NCI-H1048 (cell line): ENCODE measurements around the gene FAM76B.
"Not testable (repeated sequence)": the region's sequence is repeated elsewhere in the genome, so short reads cannot be mapped to it uniquely, and the experiment has no call there.

ENCODE experiments used
- DNase-seq: peaks from one replicate; lab custom pipeline; 2025; lab: John Stamatoyannopoulos, UW

FAM76B gene

DNA sequence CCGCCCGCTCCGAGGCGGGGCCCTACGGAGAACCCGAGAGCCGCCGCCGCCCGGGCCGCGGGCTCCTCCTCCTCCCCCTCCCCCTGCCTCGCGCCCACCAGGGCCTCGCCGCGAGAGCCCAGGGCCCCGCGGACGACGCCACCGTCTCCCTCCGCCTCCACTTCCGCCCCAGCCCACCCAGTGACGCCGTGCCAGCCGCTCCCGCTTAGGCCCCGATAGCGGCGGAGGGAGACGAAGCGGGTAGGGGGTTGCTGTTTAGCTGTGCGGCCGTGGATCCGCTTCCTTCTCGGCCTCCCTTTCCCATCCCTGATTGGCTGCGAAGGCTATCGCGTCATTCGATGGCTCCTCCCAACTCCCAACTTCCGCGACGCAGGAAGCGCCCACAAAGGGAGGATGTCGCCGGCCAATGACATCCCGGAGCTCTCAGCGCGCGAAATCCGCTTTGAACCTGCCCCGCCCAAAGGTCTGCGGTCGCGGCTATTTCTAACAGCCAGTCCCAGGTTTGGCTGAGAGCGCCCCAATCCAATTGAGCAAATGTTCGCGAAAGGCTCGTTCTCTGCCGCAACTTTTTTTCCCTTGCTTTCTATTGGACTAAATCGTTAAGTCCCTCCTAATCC is at the start of gene FAM76B:
Gene FAM76B (minus strand): TSS at position 277 of the 617 bp plus-strand sequence. CDS start 304 bp downstream, outside the sequence.
- DNase-seq, result peak; percentile 95

DNA sequence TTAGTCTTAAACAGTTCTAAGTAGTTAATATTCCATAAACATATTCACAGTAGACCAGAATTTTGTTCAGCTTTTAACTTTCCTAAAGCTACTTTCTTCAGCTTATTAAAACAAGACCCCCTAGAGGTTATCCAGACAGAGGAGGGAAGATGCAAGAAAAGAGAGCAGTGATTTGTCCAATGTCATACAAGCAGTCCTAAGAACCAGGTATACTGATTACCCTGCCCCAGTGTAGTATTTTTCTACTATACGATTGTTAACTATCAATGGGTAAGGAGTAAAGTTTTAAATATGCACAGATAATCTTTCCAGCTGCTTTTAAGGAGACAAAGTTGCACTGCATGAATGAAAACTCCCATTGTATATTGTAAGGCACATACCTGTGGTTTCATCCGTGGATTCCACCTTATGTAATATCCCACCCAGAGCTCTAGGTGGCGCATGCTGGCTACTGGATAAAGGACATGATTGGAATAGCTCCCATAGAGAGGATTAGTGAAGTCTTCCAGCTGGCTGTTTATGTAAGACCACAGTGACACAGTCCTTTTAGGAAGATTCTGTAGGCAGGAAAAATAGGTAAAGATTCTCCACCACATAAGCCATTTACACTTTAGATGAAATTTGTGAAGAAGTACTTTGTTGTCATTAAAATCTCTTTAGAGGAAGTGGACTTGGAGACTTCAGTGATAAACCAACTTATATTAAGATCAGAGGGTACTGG is 46.3 kb upstream of the FAM76B start:
- peak; percentile 58 for DNase-seq

DNA sequence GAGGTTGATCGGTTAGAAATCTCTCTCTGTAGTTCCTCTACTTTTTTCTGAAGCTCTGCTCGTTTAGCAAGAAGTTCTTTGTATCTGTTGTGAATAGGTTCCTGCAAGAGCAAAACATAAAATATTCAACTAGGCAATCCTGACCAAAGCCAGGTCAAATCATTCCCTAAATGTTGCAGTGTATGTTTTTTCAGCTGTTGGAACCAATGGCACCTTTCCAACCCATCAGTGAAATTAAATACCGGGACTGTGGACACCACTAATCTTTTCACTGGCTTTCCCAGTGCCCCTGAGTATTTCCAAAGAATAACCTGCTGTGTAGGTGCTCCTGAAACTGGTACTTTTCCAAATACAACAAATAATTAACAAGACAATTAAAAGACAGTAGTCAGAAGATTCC is 45.8 kb upstream of the FAM76B start:
- DNase-seq, result no peak

DNA sequence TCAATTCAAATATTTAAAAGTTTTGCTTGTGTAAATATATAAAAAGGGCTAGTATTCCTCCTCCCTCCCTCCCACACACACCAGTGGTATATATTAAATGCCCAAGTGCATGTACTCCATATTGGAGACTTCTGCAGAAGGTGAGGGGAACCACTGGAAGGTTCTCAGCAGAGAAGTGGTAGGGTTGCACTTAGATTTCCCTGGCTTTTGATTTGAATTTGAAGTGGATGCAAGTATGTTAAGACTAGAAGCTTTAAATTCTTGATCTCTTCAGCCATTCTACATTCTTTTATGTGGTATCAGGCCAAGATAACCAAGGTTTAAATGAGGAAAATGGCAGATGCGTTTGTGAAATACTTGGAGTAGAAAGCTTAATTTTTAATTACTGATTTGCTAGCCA is 43.8 kb upstream of the FAM76B start:
- no peak for DNase-seq

DNA sequence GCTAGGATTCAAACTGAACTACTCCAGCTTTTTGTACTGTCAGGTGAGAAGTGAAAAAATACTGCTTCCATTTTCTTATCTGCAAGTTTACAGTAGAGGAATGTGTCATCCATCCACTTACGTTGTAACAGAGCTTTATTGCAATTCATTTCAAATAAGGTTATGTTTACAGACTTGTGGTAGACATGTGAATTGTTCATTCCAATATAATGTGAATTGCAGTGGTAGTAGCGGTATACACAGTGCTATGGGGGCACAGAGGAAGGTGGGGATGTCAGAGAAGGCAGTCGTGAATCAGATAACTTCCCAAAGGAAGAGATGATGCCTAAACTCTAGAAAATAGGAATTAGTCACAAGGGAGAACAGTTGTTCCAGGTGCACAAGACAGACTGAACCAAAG is 43.2 kb upstream of the FAM76B start:
- DNase-seq, result no peak

DNA sequence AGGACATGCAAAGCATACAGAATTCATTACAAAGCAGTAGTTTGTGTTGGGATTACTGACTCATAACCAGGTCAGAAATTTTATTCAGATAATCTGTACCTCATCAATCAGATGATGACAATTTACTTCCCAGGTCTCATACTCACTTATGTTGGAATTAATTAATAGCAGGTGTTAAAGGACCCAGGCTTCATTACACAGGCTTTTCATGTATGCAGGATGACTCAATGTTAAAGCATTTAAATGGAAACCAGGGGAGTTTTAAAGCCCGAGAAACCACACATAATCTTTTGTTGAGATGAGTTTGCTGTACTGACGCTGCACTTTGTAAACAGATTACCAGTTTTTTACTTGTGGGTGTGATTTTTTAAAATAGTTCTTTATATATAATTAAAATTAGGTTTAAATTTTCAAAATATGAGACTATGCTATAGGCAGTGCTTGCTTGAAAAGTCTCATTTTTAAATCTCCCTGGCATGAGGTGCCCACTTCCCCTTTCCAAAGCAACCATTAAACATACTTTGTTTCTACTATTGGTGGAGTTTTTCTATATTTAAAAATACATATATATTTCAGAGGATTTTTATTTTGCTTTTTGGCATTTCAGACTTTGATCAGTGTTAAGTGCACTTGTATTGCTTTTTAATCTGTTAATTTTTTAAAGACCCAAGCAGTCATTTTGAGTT is 41.8 kb upstream of the FAM76B start:
- no peak for DNase-seq

DNA sequence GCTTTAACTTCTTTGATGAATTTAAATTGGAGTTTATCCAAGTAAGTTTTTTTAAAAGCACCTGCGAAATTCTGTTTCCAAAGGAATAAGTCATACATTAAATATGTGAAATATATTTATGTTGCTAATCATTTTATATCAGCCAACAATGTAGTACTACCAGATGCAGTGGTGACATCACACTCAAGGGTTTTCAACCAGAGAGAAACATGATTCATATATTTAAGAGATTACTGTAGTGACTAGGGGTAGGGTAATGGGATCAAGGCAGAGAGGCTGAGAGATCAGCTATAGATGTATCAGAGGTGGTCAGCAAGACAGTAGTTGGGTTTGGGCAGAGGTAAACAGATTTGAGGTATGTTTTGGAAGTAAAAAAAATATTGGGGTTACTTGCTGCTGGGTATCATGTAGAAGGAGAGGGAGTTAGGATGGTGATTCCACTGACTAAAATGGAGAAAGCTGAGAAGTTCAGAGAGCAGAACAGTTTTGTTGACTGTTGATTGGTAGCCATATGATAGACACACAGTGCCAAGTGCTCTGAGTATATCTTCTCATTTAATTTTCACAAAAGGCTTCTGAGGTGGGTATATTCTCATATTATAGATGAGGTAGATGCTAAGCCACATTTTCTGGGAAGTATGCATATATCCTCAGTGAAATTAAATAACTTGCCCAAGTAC is 40.1 kb upstream of the FAM76B start:
- no peak for DNase-seq

DNA sequence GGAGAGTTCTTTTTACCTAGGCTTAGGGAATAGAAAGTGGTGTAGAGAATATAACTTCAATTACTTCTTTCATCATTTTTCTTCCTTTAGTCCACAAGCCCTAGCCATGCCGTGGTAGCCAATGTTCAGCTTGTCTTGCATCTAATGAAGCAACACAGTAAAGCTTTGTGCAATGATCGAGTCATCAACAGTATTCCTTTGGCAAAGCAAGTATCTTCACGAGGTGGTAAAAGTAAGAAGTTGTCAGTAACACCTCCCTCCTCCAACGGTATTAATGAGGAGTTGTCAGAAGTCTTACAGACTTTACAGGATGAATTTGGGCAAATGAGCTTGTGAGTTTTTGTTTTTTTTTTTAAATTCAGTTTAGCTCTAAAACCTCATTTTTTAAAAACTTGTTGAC is 38.1 kb upstream of the FAM76B start:
- DNase-seq, result no peak

DNA sequence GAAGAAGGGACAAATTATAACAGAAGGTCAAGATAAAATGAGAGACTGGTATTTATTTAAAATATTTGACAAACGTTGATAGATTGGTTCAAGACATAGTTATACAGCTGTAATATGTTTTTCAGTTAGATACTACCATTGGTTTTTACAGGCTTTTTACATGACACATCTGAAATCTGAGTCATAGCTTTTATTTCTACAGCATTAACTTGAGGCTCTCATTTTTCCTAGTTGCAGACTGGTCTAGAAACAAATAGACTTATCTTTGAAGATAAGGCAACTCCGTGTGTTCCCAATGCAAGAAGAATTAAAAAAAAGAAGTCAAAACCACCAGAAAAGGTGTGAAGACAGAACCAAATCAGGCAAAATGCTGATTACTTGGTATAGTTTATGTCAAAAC is 32.1 kb upstream of the FAM76B start:
- no peak for DNase-seq

DNA sequence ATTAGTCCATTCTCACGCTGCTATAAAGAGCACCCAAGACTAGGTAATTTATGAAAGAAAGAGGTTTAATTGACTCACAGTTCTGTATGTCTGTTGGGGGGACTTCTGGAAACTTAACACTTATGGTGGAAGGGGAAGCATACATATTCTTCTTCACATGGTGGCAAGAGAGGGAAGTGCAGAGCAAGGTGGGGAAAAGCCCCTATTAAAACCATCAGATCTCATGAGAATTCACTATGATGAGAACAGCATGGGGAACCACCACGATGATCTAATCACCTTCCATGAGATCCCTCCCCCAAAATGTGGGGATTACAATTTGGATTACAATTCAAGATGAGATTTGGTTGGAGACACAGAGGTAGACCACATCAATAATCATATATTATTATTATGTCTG is 26.5 kb upstream of the FAM76B start:
- DNase-seq, result no peak

DNA sequence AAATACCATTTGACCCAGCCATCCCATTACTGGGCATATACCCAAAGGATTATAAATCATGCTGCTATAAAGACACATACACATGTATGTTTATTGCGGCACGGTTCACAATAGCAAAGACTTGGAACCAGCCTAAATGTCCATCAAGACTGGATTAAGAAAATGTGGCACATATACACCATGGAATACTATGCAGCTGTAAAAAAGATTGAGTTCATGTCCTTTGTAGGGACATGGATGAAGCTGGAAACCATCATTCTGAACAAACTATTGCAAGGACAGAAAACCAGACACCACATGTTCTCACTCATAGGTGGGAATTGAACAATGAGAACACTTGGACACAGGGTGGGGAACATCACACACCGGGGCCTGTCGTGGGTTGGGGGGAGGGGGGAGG is 21.5 kb upstream of the FAM76B start:
- DNase-seq, result not testable (repeated sequence)

DNA sequence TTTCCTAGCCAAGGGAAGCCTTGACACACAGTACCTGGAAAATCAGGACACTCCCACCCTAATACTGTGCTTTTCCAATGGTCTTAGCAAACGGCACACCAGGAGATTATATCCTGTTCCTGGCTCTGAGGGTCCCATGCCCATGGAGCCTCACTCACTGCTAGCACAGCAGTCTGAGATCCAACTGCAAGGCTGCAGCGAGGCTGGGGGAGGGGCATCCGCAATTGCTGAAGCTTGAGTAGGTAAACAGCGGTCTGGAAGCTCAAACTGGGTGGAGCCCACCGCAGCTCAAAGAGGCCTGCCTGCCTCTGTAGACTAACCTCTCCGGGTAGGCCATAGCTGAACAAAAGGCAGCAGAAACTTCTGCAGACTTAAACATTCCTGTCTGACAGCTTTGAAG is 16.9 kb upstream of the FAM76B start:
- DNase-seq, result not testable (repeated sequence)

DNA sequence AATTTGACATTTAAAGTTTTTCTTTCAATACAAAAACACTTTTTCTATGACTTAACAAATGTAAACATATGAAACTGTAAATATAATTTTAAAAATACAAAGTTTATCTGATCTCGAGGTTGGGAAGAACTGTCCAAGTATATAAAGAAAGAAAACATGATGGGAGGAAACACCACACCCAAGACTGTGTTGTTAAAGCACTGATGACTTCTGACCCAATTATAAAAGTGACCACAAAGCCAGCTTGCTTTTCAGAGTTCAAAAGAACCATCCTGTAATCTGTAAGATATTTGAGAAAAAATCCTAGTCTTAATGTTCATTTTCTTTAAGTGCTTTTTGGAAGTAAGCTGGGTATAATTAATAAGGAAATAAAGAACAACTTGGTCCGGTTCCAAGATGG is 16.3 kb upstream of the FAM76B start:
- no peak for DNase-seq

DNA sequence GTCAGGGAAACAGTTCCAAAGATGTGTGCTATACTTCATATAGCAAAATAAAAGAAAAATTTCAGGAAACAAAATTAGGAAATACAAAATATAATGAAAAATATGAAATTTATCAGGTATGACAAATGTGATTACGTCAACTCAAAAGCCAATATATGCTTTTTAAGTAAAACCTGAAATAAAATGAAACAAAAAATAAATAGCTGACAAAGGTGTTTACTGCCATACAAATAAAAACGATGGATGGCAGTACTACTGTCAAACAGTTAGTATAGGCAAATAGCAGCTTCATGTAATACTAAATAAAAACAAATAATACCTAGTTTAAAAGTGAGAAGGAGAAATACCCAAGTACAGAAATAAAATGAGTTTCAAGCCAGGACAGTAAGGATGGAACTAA is 14.4 kb upstream of the FAM76B start:
- no peak for DNase-seq

DNA sequence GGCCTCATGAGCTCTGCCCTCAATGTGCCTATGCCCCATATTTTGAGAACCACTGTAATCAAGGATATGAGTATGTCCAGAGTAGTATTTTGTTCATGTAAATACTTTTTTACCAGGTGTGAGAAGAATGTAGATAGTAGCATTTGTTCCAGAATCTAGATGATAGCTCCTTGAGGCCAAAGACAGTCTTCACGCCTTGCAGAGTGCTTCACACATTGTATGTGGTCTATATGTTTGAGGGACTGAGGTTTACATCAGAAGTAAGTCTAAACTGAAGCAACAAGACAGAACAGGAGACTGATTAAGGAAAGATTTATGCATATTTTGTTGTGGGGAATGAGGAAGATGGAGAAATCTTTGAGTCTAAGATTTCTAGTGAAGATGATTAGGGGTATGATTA is 13.2 kb upstream of the FAM76B start:
- no peak for DNase-seq

DNA sequence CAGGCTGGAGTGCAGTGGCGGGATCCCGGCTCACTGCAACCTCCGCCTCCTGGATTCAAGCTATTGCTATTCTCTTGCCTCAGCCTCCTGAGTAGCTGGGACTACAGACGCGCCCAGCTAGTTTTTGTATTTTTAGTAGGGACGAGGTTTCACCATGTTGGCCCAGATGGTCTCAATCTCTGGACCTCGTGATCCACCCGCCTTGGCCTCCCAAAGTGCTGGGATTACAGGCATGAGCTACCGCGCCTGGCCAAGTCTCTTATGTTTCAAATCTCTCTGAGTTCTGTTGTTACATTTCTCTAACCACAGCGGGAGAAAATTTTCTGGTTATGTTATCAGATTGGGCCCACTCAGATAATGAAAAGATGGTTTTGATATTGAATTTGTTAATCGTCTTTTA is 10.9 kb upstream of the FAM76B start:
- no peak for DNase-seq

DNA sequence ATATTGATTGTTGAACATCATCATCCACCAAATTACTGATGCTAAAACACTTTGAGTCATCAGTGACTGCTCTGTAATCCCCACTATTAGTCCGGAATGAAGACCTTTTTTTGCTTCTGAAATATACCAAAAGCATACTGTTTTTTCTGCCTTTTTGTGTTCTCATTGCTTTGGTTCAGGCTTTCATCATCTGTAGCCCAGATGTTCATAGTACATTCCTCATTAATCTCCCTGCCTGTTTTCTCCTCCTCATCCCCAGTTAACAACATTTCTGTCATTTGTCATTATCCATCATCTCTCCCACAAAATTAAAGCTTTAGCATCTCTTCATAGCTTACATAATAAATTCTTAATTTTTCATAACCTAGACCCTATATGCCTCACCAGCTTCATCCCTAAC is 10.0 kb upstream of the FAM76B start:
- DNase-seq, result no peak

DNA sequence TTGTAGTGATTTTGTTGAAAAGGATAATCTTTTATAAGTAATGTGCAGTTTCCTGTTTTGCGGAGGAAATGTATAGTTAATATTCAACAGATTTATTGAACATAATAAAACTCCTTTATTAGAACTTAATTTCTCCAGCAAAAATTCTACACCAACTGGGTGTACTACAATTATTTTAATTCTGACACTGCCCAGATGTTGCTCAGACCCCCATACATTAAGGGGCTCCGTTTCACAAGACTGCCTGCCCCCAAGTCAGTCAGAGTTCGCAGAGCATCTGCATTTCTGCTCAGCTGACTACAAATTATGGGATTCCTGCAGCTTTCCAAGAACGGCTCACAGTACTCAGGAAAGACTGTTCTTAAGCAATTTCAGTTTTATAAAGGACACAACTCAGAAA is 6.9 kb upstream of the FAM76B start:
- no peak for DNase-seq

DNA sequence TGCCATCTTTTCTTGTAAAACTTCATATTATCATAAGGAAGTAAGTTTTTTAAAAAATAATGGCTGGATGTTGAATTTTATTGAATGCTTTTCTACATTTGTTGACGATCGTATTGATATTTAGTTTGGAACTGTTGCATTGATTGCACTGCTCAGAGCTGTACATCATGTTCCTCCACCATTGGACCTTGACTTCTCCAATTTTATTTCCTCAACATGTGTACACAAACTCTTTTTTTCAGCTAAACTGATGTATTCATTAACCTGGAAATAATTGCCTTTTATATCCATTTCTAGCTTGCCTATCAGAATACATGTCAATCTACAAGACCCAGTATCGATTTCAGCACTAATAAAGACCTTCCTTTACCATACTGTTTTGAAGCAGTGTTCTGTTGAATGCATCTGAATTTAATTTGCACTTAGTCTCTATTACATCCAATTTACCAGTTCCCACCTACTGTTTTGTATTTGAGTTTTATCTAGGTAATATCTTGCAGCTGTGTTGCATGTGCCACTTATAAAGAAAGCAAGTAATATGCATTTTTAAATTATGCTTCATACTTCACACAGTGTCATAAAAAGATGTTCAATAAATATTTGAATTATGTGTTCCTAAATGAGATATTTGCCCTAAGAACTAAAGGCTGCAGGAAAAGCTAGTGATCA is 6.2 kb upstream of the FAM76B start:
- DNase-seq, result no peak

DNA sequence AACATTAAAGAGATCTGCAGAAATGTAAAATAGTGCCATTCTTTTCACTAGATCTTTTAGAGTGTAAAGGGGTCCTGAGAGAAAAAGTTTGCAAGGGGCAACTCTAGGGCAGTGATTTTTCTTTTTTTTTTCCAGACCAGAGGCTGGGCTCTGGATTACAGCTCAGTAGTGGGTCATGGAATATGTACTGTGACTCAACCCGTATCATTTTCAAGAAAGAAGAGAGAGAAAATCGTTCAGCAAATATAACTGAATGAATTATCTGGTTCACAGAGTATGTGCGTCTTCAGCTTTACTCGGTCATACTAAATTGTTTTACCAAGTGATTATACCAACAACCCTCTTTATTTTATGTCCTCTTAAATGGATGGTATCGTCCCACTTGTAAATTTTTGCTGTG is 4.5 kb upstream of the FAM76B start:
- DNase-seq, result no peak

DNA sequence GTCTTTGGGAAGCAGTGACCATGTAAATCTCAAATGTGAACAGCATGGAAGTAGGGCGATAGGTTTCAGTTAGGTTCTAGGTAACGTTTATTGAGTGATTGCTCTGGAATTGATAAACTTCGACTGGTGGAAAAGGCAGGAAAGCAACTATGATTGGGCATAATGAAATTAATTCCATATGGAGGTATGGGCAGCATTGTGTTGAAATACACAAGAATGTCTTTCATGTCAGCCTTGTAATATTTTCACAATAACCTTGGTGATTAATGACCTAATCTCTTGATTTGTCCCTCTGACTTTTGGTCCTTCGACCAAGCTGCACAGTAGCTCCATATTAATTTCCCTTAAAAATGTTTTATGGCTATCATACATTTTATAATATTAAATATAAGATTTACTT is 3.5 kb upstream of the FAM76B start:
- no peak for DNase-seq

DNA sequence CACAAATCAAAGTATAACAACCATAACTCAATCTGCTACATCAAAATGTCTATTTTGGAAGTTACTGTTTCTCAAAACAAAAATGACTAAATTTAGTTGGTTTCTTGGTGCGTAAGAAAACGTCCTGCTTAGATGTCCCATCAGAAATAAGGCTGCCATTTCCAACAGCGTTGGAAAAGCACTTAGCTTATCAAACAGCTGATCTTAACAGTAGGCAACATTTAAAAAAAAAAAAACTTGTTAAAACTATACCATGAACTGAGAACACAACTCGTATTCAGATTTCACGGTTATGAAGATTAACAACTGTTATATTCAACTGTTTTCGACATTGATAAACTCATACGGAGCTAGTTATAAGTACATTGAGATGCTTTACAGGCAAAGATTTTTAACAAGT is 3.1 kb upstream of the FAM76B start:
- DNase-seq, result no peak
